HG03378 (cell line): ENCODE measurements around the gene TAF11.
"Not testable (repeated sequence)": the region's sequence is repeated elsewhere in the genome, so short reads cannot be mapped to it uniquely, and the experiment has no call there.

Source experiments
- ATAC-seq: cut with Tn5 transposase; IDR thresholded peaks from one replicate; pipeline ENCODE4 v1.9.1; 2021; ENCODE audit warnings: mild to moderate bottlenecking, moderate library complexity; ENCODE audit not compliant: unreplicated experiment

The TAF11 gene

DNA sequence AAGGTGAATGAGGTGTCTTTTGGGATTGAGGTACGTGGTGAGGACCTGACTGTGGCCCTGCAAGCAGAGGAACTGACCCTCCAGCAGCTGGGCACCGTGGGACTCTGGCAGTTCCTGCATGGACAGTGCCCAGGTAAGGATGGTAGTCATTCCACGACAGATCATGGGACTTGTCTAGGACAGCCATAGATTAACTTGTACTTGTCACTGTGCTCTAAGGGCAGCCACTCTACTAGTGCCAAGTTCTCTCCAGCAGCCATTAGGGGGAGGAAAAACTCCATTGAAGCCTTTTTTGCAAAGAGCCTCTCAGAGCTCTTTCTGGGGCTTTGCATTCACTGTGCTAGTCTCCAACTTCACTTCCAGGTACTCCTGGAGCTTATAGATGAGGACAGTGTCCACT, 20.4 kb downstream of the TAF11 start:
- ATAC-seq, result no peak

DNA sequence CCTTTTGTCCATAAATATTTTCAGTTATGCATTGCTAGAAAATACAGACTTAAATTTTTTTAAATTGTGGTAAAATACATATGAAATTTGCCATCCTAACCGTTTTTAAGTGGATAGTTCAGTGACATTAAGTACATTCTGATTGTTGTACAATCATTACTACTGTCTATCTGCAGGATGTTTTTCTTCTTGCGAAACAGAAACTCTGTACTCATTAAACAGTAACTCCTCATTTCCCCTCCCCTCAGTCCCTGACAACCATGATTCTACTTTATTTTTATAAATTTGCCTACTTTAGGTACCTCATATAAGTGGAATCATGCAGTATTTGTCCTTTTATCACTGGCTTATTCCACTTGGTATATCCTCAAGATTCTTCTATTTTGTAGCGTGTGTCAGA, 21.3 kb downstream of the TAF11 start:
- ATAC-seq, result no peak

- no peak for ATAC-seq
Measured at GRCh38 chr6:34865107-34865506, 22.7 kb downstream of the TAF11 start.

DNA sequence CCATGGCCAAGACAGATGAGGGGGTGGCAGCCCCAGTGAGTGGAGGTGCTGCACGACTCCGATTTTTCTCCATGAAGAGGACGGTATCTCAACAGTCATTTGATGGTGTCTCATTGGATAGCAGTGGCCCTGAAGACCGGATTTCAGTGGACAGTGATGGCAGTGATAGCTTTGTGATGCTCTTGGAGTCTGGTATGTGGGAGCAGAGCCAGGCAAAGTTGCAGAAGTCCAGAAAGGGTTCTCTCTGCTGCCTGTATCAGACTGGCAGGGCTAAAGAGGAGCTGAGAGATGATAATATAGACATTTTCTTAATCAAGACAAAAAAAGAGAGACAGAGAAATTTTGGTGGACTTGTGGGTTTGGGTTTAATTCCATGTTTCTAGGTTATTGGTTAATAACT, 23.8 kb downstream of the TAF11 start:
- no peak for ATAC-seq

GRCh38 chr6:34860776-34861175, 27.1 kb downstream of the TAF11 start:
- ATAC-seq, result no peak

- no peak for ATAC-seq
Measured at GRCh38 chr6:34859951-34860350, 27.9 kb downstream of the TAF11 start.

DNA sequence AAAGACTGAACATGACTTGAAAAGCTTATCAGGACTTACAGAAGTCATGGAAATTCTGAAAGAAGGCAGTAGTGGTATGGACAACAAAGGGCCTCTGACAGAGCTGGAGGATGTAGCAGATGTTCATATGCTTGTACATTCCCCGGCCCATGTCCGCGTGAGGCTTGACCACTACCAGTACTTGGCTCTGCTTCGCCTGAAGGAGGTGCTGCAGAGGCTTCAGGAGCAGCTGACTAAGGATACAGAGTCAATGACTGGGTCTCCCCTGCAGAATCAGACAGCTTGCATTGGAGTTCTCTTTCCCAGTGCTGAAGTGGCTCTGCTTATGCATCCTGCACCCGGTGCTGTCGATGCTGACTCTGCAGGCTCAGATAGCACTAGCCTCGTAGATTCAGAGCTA, 29.2 kb downstream of the TAF11 start:
- no peak for ATAC-seq

DNA sequence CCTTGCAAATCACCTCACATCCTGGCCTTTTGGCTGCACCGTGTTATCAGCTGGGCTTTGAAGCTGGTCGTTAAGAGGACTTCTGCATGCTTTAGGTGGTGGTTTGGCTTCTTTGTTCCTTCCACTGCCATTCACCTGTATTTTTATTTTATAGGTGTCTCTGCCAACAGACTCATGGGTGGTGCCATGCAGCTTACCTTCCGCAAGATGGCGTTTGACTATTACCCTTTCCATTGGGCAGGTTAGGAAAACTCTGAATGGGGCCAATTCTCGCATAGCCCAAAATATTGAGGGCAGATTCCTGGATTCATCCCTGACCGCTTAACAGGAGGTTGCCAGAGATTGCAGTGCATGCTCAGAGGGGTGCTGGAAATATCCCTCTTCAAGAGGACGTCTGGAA, 32.4 kb downstream of the TAF11 start:
- ATAC-seq, result no peak

DNA sequence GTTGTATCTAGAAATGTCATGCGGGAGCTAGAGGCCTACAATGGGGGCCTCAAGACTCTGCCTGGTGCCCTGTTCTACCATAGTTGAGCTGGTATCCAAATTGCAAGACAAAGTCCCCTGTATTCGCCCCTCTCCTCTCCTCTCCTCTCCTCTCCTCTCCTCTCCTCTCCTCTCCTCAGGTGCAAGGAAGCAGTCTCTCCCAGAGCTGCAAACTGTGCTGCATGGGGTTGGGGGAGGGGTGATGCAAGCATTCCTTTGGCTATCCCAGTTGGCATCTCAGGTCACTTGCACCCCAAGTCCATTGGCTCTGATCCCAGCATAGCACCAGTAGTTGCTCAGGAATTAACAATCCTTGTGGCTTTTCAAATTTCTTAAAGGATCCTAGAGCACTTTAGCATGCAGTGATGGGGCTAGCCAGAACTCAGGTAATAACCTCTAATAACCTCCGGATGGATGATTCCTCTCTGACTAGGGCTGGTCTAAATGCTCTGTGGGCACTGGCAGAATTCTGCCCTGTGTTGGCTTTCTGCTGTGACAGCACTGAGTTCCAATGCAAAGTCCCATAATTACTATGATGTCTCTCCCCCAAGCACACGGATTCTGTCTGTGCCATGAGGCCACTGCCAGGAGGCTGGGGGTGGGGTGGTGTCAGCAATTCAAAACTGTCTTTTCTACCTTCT, 35.3 kb downstream of the TAF11 start:
- ATAC-seq, result no peak

DNA sequence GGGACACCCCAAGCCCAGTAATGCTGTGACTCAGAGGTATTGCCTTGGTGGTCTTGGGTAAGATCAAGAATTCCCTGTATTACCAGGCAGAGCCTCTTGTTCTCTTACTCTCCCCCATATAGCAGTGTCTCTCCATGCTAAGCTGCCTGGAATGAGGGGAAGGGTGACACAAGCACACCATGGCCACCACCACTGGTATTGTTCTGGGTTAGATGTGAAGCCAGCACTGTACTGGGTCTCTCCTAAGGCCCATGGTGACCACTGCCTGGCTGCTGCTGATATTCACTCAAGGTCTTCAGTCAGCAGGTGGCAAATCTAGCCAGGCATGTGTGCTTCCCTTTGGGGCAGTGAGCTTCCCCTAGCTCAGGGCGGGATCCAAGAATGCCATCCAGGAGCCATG, 36.5 kb downstream of the TAF11 start:
- ATAC-seq, result no peak

- ATAC-seq, result not testable (repeated sequence)
Measured at GRCh38 chr6:34849066-34849465, 38.8 kb downstream of the TAF11 start.

GRCh38 chr6:34839666-34840352, 48.0 kb downstream of the TAF11 start:
- ATAC-seq, result no peak

GRCh38 chr6:34837528-34837927, 50.3 kb downstream of the TAF11 start:
- ATAC-seq, result no peak

DNA sequence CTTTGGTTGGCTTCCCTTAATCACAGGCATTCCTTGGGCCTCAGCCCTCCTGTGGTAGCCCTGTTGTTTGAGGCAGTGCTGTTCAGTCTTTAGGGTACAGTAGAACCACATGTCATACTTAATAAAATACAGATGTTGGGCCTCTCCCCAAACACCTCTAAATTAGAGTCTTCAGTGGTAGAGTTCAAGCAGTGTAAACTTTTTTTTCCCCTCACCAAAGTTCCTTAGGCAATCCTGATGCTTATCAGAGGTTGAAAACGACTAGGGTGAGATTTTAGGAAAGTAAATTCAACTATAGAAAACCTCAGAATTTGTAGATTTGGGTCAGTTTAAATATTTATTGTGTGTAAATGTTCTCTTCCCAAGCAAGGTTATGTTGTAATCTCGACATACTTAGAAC, 51.4 kb downstream of the TAF11 start:
- no peak for ATAC-seq

DNA sequence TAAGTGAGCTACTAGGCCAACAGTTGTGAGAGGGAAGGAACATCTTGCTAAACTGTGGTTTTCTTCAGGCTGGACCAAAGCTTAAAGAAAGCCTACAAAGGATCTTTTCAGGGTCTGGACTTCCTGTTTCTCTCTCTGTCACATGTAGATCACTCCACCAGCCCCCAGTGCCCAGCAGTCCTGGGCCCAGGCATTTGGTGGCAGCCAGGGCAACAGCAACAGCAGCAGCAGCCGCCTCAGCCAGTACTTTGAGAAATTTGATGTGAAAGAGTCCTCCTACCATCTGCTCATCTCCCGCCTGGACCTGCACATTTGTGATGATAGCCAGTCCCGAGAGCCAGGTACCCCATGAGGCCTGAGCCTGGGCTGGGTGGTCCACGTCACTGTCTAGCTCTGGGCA, 51.8 kb downstream of the TAF11 start:
- ATAC-seq, result no peak

DNA sequence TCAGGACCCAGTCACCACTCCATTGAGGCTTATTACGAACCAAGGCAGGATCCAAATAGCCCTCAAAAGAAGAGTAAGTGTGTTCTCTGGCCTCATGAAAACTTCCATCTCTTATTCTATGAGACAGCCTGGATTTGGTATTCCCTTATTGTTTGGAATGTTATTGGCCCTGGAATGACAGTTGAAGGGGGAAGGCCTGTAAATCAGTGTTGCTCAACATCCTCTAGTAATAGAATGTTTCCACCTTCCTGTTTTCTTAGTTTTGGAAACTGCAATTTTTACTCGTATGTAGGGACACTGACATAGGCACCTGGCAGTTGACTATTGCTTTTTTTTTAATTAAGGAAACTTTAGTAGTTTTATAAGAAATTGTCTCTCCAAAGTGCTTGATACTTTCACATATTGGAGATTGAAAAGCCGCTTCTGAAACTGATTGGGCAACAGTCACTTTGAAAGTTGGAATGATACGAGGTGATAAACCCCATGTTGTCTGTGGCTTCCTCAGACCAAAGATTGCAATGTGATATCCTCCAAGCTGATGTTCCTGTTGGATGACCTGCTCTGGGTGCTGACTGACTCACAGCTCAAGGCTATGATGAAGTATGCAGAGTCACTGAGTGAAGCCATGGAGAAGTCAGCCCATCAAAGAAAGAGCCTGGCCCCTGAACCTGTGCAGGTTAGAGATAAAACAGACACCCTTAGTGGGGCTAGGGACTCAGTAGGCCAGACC, 52.9 kb downstream of the TAF11 start:
- no peak for ATAC-seq

DNA sequence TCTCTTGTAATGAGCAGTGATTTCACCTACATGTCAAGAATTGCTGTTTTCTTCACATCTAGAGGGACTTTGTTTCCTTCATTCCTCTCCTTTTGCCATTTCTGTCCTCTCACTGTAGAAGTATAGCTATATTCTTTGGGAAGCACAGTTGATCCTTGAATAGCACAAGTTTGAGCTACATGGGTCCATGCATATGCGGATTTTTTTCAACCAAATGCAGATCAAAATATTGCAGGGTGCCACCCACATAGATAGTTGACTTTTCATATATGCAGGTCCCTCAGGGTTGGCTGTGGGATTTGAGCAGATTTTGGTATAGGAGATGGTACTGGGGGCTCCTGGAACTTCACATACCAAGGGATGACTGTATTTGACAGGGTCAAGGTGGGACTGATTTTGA, 54.9 kb downstream of the TAF11 start:
- ATAC-seq, result no peak

GRCh38 chr6:34829137-34829536, 58.7 kb downstream of the TAF11 start:
- ATAC-seq, result no peak
